HepG2 (cell line): Measurements from ENCODE around the gene IFITM5.

Experiments
- ESRRA ChIP-seq: sonication (generic); formaldehyde crosslinking; IDR thresholded peaks from 2 replicates; pipeline ENCODE4 v1.5.1; 2020; ENCODE audit warnings: mild to moderate bottlenecking, low read depth, missing genetic modification reagents
- MAFF ChIP-seq: IDR thresholded peaks from 2 replicates; pipeline ENCODE4 v1.6.1; 2011; ENCODE audit warnings: low read depth, low read length, improper control_type of control experiment
- ZKSCAN1 ChIP-seq: fragments of 150-350 bp; IDR thresholded peaks from 2 replicates; pipeline ENCODE4 v1.6.1; 2014; ENCODE audit warnings: low read length

DNA sequence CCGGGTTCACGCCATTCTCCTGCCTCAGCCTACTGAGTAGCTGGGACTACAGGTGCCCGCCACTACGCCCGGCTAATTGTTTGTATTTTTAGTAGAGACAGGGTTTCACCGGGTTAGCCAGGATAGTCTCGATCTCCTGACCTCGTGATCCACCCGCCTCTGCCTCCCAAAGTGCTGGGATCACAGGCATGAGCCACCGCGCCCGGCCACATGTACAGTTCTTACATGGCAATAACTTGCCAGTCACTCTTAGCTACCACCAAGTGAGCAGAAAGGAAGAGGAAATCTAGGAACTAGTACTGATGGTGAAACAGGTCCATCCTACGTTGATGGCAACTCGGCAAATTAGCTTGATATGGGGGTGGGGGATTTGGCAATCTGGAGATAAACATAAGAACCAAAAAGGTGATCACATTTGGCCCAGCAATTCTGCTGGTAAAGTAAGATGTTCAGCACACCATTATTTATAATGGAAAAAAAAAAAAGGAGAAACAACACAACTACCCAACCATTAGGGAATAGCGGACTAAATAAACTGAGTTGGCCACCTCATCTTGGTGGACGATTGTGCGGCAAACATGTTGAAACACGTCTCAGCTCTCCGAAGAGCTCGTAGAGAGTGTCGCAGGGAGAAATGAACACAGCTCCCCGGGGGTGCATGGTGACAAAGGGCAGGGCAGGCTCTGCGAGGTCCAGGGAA is 15.8 kb downstream of the IFITM5 start:
- no peak for TF ChIP-seq ZKSCAN1
- TF ChIP-seq ESRRA: no peak
- no peak for TF ChIP-seq MAFF
